ENCODE data around the gene SLC26A1. TPM values are rescaled to one million over a fixed set of nuclear protein-coding genes. Genes with fewer than 3 reads are reported as not detected.

SLC26A1 gene
- total RNA-seq, 3 donors from 2014 or later, result 0.33 to 0.48 (median 0.44) TPM

GRCh38 chr4:1027915-1028238 is 34.7 kb upstream of the SLC26A1 start:
- intact Hi-C loops (cut with DNase I; ENCODE audit: low total_unique reads), result no loop called here
- peaks cover 3 to 25% of the 10 kb centered on the region in 2 donors for H3K27me3 ChIP-seq
- no peaks in the 10 kb centered on the region for H3K9me3 ChIP-seq
- H3K4me3 ChIP-seq, result no peak overlapping the region
- peaks cover 0 to 4% of the 10 kb centered on the region in 2 donors for H3K4me1 ChIP-seq
- H3K36me3 ChIP-seq, result no peaks in the 10 kb centered on the region
- H3K27ac ChIP-seq, result no peak overlapping the region
- TF ChIP-seq CTCF (IDR thresholded peaks at IDR 0.05) (no peak), POLR2A (IDR thresholded peaks at IDR 0.05) (no peak), POLR2AphosphoS5 (IDR thresholded peaks at IDR 0.05) (no peak)
- no peak for DNase-seq (ENCODE audit: low spot score in 2 of 2)

- intact Hi-C loops (cut with DNase I; ENCODE audit: low total_unique reads), result no loop called here
- H3K4me1 ChIP-seq, result no peaks in the 10 kb centered on the region
These were observed 34.2 kb upstream of the SLC26A1 start for GRCh38 chr4:1027219-1027914.

GRCh38 chr4:1026115-1026514 is 32.9 kb upstream of the SLC26A1 start:
- intact Hi-C loops (cut with DNase I; ENCODE audit: low total_unique reads), result no loop called here

More at GRCh38 chr4:1027219-1027914, 34.2 kb upstream of the SLC26A1 start:
- no peak for TF ChIP-seq CTCF (IDR thresholded peaks at IDR 0.05)
- no peak for TF ChIP-seq POLR2AphosphoS5 (IDR thresholded peaks at IDR 0.05)
- TF ChIP-seq POLR2A (IDR thresholded peaks at IDR 0.05), result no peak
- Histone ChIP-seq H3K36me3 (no peaks in the 10 kb centered on the region), H3K27ac (no peak overlapping the region), H3K27me3 (peaks cover 3 to 22% of the 10 kb centered on the region in 2 donors), H3K4me3 (no peak overlapping the region), H3K9me3 (no peaks in the 10 kb centered on the region)
- no peak for DNase-seq (ENCODE audit: low spot score in 2 of 2)

GRCh38 chr4:1024882-1025545 is 31.8 kb upstream of the SLC26A1 start:
- no peak for DNase-seq (ENCODE audit: low spot score in 2 of 2)
- Histone ChIP-seq H3K4me3 (no peak overlapping the region), H3K36me3 (no peaks in the 10 kb centered on the region), H3K4me1 (no peaks in the 10 kb centered on the region), H3K9me3 (no peaks in the 10 kb centered on the region), H3K27me3 (peaks cover 2 to 6% of the 10 kb centered on the region in 2 donors), H3K27ac (no peak overlapping the region)
- intact Hi-C loops (cut with DNase I; ENCODE audit: low total_unique reads), result no loop called here
- TF ChIP-seq CTCF (IDR thresholded peaks at IDR 0.05) (no peak), POLR2AphosphoS5 (IDR thresholded peaks at IDR 0.05) (no peak), POLR2A (IDR thresholded peaks at IDR 0.05) (no peak)

More at GRCh38 chr4:1026115-1026514, 32.9 kb upstream of the SLC26A1 start:
- H3K4me1 ChIP-seq, result no peaks in the 10 kb centered on the region
- H3K4me3 ChIP-seq, result no peak overlapping the region
- DNase-seq (ENCODE audit: low spot score in 2 of 2), result no peak
- H3K9me3 ChIP-seq, result no peaks in the 10 kb centered on the region
- H3K27me3 ChIP-seq, result peaks cover 3 to 12% of the 10 kb centered on the region in 2 donors
- TF ChIP-seq CTCF (IDR thresholded peaks at IDR 0.05) (no peak), POLR2A (IDR thresholded peaks at IDR 0.05) (no peak), POLR2AphosphoS5 (IDR thresholded peaks at IDR 0.05) (no peak)
- H3K36me3 ChIP-seq, result no peaks in the 10 kb centered on the region
- H3K27ac ChIP-seq, result no peak overlapping the region
